Muscle of arm (tissue), 12 donors: ENCODE results near the gene SRD5A1. TPM values are rescaled to one million over a fixed set of nuclear protein-coding genes. Genes with fewer than 3 reads are reported as not detected.

Experiments
- DNase-seq: peaks from one replicate; pipeline ENCODE4 v3.0.0-alpha.2; 2013
- polyA plus RNA-seq, 12 donors: library from polyadenylated mRNA; unstranded; fragments of 120-200 nt; gene quantifications; one replicate each; pipeline ENCODE4 v1.2.1, GENCODE V29; 2013; ENCODE audit not compliant: insufficient read length in 12 of 12

SRD5A1 gene
- polyA plus RNA-seq, 12 donors: 6.8 to 14.4 (median 12.7) TPM; not detected in 1

DNA sequence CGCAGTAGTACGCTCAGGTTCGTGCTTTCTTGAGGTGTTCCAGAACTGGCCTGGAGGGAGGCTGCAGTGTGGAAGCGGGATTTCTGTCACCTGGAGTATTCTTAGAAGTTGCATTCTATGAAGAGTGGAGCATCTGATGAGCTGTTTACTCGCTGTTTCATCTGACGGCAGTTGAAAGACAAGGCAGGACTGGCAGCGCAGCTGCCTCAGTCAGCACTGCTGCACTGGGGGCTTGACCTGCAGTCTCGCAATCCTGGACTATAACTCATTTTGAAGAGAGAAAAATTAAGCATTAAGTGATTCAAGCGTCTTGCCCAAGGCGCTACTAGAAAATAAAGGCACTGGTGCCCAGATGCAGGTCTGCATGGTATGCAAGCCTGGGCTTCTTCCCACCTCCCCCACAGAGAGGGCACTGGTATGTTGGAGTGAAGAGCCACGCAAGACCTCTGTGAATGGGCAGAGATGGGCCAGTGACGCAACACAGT is 90.6 kb downstream of the SRD5A1 start:
- no peak for DNase-seq

Other genes starting within 250 kb of the SRD5A1 start
- 1 to 10 TPM in 10 of 12 donors, not detected in 2; 1.3 to 3.8 (median 3.1) TPM for gene UBE2QL1, start 184.6 kb upstream of the SRD5A1 start, polyA plus RNA-seq
- gene NSUN2, start 396 bp upstream of the SRD5A1 start, polyA plus RNA-seq: 10 to 100 TPM in 11 of 12 donors, not detected in 1; 27.8 to 71.5 (median 43.6) TPM
- gene TENT4A, start 80.0 kb downstream of the SRD5A1 start, polyA plus RNA-seq: 10 to 100 TPM in 11 of 12 donors, not detected in 1; 14.5 to 36.0 (median 17.2) TPM